HG03442 (cell line): ENCODE measurements around the gene IL7R.
"Not testable (repeated sequence)": the region's sequence is repeated elsewhere in the genome, so short reads cannot be mapped to it uniquely, and the experiment has no call there.

Source experiments
- ATAC-seq: cut with Tn5 transposase; IDR thresholded peaks from one replicate; pipeline ENCODE4 v1.9.1; 2021; ENCODE audit warnings: mild to moderate bottlenecking, moderate library complexity; ENCODE audit not compliant: unreplicated experiment

The IL7R gene

DNA sequence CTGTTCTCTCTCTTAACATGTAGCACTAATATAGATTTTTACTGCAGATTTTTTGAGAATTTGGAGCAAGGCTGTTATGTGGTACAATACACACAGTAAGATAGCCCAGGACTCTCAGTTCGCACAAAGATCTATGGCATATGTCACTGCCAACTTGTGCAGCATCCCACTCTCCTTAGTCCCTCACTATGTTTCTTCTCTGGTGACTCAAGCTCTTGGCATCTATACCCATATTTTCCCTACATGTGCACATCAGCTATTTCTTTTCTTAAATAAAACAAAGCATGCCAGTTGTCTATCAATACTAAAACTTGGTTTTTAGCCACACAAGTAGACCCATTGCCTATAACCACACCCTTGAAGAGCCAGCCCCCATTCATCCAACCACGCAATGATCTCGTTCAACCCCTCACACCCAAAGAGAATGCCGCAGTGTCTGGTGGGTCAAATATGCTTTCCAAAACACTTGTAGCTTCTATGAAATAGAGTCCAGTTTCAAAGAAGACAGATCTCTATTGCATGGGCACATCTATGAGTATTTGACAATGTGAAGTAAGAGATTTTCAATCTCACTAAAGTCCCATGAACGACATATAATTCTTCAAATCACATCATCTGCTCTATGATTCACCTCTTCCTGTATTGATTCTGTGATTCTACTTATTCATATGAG, 18.2 kb upstream of the IL7R start:
- no peak for ATAC-seq

- no peak for ATAC-seq
Measured at GRCh38 chr5:35842856-35843255, 13.8 kb upstream of the IL7R start.

GRCh38 chr5:35845508-35845907, 11.2 kb upstream of the IL7R start:
- not testable (repeated sequence) for ATAC-seq

DNA sequence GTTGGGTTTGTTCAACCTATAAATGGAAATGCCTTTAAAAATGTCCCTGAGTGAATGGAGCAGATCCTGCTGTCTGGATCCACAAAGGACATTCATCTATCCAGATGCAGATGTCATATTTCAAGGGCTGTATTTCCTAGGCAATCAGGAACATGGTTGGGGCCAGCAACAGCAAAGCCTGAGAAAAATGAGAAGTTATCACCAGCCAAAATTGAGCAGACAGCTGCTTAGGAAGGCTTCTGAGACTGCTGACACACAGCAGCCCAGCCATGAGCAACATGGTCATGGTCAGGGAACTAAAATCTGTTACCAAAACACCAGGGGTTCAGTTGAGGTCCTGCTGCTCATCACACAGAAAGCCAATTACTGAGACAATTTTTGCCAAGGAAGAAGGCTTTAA, 9.2 kb upstream of the IL7R start:
- no peak for ATAC-seq

DNA sequence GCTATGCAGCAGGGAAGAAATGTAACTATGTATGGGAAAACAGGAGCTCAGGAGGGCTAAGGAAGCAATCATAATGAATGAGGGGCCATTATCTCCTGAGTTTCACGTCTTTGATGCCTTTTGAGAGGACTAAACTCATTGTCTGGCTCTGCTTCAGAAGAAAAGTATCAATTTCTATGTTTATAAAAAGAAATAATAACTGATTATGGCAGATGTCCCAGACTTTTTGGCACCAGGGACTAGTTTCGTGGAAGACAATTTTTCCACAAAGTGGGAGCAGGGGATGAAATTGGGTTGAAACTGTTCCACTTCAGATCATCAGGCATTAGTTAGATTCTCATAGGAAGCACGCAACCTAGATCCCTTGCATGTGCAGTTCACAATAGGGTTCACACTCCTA, 8.7 kb upstream of the IL7R start:
- ATAC-seq: no peak

DNA sequence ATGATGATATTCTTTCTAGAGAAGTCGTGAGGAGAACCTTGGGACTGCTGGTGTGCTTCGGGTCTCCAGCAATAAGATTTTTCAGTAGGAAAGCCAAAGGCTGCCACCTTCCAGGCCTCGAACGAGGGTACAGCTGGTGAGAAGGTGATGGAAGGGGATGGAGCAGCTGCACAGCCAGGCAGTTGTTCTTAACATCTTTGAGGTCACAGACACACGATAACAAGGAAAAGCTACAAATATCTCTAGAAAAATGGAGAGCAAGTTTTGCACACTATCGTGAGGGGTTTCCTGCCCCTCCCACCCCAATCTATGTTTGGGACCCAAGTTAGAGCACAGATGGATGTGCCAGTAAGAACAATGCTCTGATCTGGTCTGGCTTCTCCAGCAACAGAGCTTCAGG, 6.8 kb upstream of the IL7R start:
- ATAC-seq: no peak

GRCh38 chr5:35850967-35851680, 5.6 kb upstream of the IL7R start:
- ATAC-seq: no peak

DNA sequence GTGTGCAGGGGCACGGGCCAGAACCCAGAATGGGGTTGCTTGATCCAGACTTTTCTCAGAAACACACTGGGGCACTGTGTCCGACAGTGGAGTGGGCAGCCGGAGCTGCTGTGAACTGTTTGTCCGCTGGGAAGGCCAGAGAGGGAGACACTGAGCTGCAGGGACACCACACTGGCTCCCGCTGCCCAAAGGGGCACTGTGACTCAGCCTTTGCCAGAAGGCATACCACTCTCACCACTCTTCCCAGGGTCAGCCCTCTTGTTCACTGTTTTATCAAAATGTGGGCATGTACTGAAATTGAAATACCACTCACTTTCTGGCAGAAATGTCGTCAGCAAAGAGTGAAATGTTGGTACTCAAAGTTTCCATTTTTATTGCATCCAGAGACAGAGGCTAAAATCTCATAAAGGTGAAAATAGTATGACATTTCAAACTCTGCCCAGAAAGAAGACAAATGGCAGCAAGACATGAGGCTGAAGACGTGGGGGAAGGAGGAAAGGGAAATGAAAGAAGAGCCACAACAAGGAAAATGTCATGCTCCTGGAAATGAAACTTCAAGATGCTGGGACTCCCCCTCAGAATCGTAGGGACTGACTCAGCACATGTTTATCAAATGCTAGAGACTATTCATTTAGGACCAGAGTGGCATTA, 4.5 kb upstream of the IL7R start:
- peak; percentile 66 for ATAC-seq

GRCh38 chr5:35852773-35853172, 3.9 kb upstream of the IL7R start:
- no peak for ATAC-seq

DNA sequence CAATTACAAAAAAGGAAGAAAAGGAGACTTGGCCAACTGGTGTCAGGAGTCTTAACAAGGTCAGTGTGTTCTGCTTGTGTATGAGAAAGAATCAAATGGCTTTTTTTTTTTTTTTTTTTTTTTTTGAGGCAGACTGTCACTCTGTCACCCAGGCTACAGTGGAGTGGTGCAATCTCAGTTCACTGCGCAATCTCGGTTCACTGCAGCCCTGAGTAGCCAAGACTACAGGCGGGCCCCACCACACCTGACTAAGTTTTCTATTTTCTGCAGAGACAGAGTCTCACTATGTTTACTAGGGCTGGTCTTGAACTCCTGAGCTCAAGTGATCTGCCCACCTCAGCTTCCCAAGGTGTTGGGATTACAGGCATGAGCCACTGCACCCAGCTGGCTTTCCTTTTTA, 3.1 kb upstream of the IL7R start:
- ATAC-seq: no peak

GRCh38 chr5:35854248-35854647, 2.4 kb upstream of the IL7R start:
- ATAC-seq: no peak

DNA sequence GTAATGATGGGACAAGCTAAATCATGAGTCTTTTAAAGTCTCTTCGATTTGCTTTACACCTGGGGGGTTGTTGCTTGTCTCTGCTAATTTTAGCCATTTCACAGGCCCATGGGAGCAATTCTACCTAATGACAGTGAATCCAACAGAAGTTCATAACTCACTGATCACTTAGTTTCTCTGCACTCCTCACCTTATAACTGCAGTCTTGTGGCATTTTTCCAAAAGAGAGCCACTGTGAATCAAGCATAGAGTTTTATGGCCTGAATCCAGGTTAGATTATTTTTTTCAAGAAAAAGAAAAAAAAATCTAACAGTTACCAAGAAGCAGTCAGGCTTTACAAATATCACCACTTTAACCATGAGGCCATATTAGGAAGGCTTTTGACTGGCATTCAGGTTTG, 1.5 kb upstream of the IL7R start:
- no peak for ATAC-seq

- not testable (repeated sequence) for ATAC-seq
Measured at GRCh38 chr5:35856186-35856764, 416 bp upstream of the IL7R start.

DNA sequence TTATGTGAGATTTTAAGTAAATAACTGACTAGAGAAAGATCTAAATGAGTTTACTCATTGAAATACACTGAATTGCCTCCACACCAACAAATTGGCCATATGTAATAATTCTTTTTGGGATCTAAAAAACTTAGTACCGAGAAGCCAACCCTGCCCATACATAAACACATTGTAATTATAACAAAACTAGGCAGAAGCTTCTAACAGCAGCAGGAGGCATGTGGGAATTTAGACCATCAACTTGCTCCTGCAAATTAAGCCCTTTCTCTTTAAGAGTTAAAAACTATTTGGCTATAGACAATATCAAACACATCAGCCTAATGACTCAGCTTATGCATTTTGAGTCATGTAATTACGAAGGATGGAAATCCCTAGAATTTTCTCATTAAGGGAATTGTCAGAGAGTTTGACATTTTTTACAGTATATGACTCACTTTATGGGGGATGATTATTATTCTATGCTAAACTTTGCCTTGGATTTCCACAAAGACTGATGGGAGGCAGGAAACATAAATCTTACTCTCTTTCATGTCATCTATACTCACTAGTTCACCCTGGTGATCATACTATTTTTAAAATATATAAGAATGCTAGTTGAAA, 1.0 kb downstream of the IL7R start:
- ATAC-seq: no peak

GRCh38 chr5:35859101-35859661, 2.5 kb downstream of the IL7R start:
- ATAC-seq: no peak

GRCh38 chr5:35860686-35861085, 4.0 kb downstream of the IL7R start:
- no peak for ATAC-seq

- no peak for ATAC-seq
Measured at GRCh38 chr5:35861718-35862117, 5.0 kb downstream of the IL7R start.

GRCh38 chr5:35862126-35862525, 5.4 kb downstream of the IL7R start:
- no peak for ATAC-seq

DNA sequence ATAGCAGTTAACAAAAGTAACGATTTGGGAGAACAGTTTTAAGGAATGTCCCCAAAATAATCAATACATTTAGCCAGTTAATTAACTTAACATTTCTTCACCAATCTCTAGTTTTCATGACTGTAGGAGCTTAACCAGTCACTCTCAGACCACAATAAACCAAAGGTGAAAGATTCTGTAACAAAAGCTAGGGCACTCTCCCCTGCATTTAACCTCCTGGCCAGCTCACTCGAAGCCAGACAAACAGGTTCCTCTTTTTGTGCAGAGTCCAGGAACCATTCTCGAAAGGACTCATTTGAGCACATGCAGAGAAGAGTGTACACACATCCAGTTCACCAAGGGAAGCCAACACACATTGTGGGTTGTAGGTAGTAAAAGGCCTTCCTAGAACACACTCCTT, 6.5 kb downstream of the IL7R start:
- ATAC-seq: peak; percentile 58

DNA sequence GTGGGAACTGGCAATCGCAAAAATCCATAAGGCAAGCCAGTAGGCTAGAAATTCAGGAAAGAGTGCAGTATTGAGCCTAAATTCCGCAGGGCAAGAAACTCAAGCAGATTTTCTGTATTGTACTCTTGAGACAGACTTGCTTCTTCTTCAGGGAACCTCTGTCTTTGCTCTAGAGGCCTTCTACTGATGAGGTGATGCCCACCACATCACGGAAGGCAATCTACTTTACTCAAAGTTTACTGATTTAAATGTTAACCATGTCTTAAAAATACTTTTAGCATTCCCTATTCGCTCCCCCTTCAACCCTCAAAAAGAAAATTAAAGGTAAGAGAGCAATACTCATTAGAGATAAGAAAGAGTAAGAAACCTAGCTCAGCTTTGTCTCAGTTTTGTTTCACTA, 11.3 kb downstream of the IL7R start:
- ATAC-seq: no peak

DNA sequence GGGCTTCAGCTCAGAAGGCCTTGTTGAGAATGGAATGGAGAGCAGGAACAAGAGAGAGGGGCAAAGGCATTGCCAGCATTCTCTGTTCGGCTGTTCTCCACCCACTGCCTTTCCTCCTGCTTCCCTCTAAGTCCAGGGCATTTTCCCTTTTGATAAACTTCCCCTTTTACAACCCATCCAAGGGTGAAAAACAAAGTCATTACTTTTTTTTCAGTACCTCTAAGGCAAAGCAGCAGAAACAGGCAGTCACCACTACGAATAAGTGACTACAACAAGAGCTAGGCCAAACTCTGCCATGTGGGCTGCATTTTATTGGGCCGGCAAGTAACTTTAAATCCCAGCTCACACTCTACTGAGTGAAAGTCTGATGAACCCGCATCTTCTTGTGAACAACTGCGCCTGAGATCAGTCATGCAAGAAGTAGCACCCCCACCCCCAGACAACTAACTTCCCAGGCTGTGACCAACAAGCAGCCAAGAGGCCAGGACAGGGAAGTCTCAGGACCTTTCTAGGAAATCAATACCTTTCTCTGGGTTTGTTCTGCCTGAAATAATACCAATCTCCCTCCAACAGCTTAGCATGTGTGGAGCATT, 13.1 kb downstream of the IL7R start:
- ATAC-seq: no peak
